BLaER1 (cell line): ENCODE measurements around the gene PCGF3.

ENCODE experiments used
- H3K27ac ChIP-seq: shearing (Covaris generic); formaldehyde crosslinking; 2 replicates; pipeline ENCODE4 v1.8.1; 2022
- H3K27me3 ChIP-seq: shearing (Covaris generic); formaldehyde crosslinking; 2 replicates; pipeline ENCODE4 v1.8.1; 2022
- H3K36me3 ChIP-seq: shearing (Covaris generic); formaldehyde crosslinking; 2 replicates; pipeline ENCODE4 v1.8.1; 2022
- H3K4me1 ChIP-seq: shearing (Covaris generic); formaldehyde crosslinking; 2 replicates; pipeline ENCODE4 v1.8.1; 2022
- H3K4me2 ChIP-seq: shearing (Covaris generic); formaldehyde crosslinking; 2 replicates; pipeline ENCODE4 v1.8.1; 2022
- H3K4me3 ChIP-seq: shearing (Covaris generic); formaldehyde crosslinking; 2 replicates; pipeline ENCODE4 v1.8.1; 2022
- H3K9ac ChIP-seq: shearing (Covaris generic); formaldehyde crosslinking; 2 replicates; pipeline ENCODE4 v1.8.1; 2022
- H3K9me3 ChIP-seq: shearing (Covaris generic); formaldehyde crosslinking; 2 replicates; pipeline ENCODE4 v1.8.1; 2022
- H4K20me1 ChIP-seq: shearing (Covaris generic); formaldehyde crosslinking; 2 replicates; pipeline ENCODE4 v1.8.1; 2022
- Cebpa-rat ChIP-seq: shearing (Covaris generic); IDR thresholded peaks from 2 replicates; pipeline ENCODE4 v1.8.1; 2022

PCGF3 gene

GRCh38 chr4:722169-722725, 16.6 kb downstream of the PCGF3 start:
- no peak for TF ChIP-seq Cebpa-rat
- H3K27ac ChIP-seq: no peak overlapping the region

GRCh38 chr4:722851-723360, 17.3 kb downstream of the PCGF3 start:
- no peak for TF ChIP-seq Cebpa-rat
- Histone ChIP-seq H3K4me2 (no peak overlapping the region), H3K9ac (no peak overlapping the region), H3K4me1 (peaks cover 22% of the 10 kb centered on the region), H3K36me3 (peaks cover 95% of the 10 kb centered on the region), H3K4me3 (no peak overlapping the region), H3K9me3 (peaks cover 4% of the 10 kb centered on the region; the same call in 1 of the 2 replicates), H3K27ac (no peak overlapping the region), H3K27me3 (no peaks in the 10 kb centered on the region), H4K20me1 (peaks cover 100% of the 10 kb centered on the region)

More at GRCh38 chr4:722169-722725, 16.6 kb downstream of the PCGF3 start:
- H3K4me2 ChIP-seq: no peak overlapping the region
- peaks cover 95% of the 10 kb centered on the region for H3K36me3 ChIP-seq
- no peaks in the 10 kb centered on the region for H3K27me3 ChIP-seq
- no peak overlapping the region for H3K4me3 ChIP-seq
- H3K9ac ChIP-seq: no peak overlapping the region
- H3K4me1 ChIP-seq: peaks cover 29% of the 10 kb centered on the region
- peaks cover 100% of the 10 kb centered on the region for H4K20me1 ChIP-seq
- peaks cover 4% of the 10 kb centered on the region; the same call in 1 of the 2 replicates for H3K9me3 ChIP-seq

GRCh38 chr4:723751-724530, 18.3 kb downstream of the PCGF3 start:
- no peaks in the 10 kb centered on the region for H3K27me3 ChIP-seq
- peaks cover 4% of the 10 kb centered on the region; the same call in 1 of the 2 replicates for H3K9me3 ChIP-seq
- H3K9ac ChIP-seq: no peak overlapping the region
- H3K4me3 ChIP-seq: no peak overlapping the region
- peaks cover 100% of the 10 kb centered on the region for H4K20me1 ChIP-seq
- no peak for TF ChIP-seq Cebpa-rat
- peaks cover 15% of the 10 kb centered on the region for H3K4me1 ChIP-seq
- no peak overlapping the region for H3K4me2 ChIP-seq
- no peak overlapping the region for H3K27ac ChIP-seq
- peaks cover 95% of the 10 kb centered on the region for H3K36me3 ChIP-seq

GRCh38 chr4:725391-726234, 20.0 kb downstream of the PCGF3 start:
- Histone ChIP-seq H4K20me1 (peaks cover 100% of the 10 kb centered on the region), H3K9ac (no peak overlapping the region)
- TF ChIP-seq Cebpa-rat: no peak

GRCh38 chr4:726235-726787, 20.7 kb downstream of the PCGF3 start:
- Histone ChIP-seq H4K20me1 (peaks cover 100% of the 10 kb centered on the region), H3K27ac (0 out of 2 replicates have a peak overlapping the region, but pooled peaks have one; percentile 6), H3K27me3 (no peaks in the 10 kb centered on the region), H3K4me3 (no peak overlapping the region), H3K4me2 (0 out of 2 replicates have a peak overlapping the region, but pooled peaks have one; percentile 19), H3K9me3 (peaks cover 7% of the 10 kb centered on the region; the same call in 1 of the 2 replicates), H3K36me3 (peaks cover 95% of the 10 kb centered on the region), H3K9ac (no peak overlapping the region), H3K4me1 (peaks cover 15% of the 10 kb centered on the region)
- no peak for TF ChIP-seq Cebpa-rat

More at GRCh38 chr4:725391-726234, 20.0 kb downstream of the PCGF3 start:
- no peak overlapping the region for H3K4me2 ChIP-seq
- H3K27ac ChIP-seq: no peak overlapping the region
- peaks cover 95% of the 10 kb centered on the region for H3K36me3 ChIP-seq
- H3K27me3 ChIP-seq: no peaks in the 10 kb centered on the region
- no peak overlapping the region for H3K4me3 ChIP-seq
- H3K4me1 ChIP-seq: peaks cover 15% of the 10 kb centered on the region
- H3K9me3 ChIP-seq: peaks cover 7% of the 10 kb centered on the region; the same call in 1 of the 2 replicates

- peaks cover 96% of the 10 kb centered on the region for H4K20me1 ChIP-seq
These were observed 21.2 kb downstream of the PCGF3 start for GRCh38 chr4:726838-727237.

GRCh38 chr4:727576-727975, 21.9 kb downstream of the PCGF3 start:
- Histone ChIP-seq H3K27ac (no peak overlapping the region), H3K4me1 (peaks cover 15% of the 10 kb centered on the region), H3K27me3 (no peaks in the 10 kb centered on the region), H3K9ac (no peak overlapping the region), H4K20me1 (peaks cover 92% of the 10 kb centered on the region), H3K9me3 (peaks cover 3% of the 10 kb centered on the region; the same call in 1 of the 2 replicates), H3K4me3 (no peak overlapping the region), H3K4me2 (no peak overlapping the region), H3K36me3 (peaks cover 87% of the 10 kb centered on the region)
- TF ChIP-seq Cebpa-rat: no peak

More at GRCh38 chr4:726838-727237, 21.2 kb downstream of the PCGF3 start:
- no peak for TF ChIP-seq Cebpa-rat
- Histone ChIP-seq H3K27me3 (no peaks in the 10 kb centered on the region), H3K9me3 (peaks cover 5% of the 10 kb centered on the region; the same call in 1 of the 2 replicates), H3K4me3 (no peak overlapping the region), H3K9ac (no peak overlapping the region), H3K4me2 (peak overlapping the region; percentile 19; the same call in 1 of the 2 replicates), H3K36me3 (peaks cover 90% of the 10 kb centered on the region), H3K27ac (no peak overlapping the region), H3K4me1 (peaks cover 15% of the 10 kb centered on the region)

GRCh38 chr4:729336-730315, 24.0 kb downstream of the PCGF3 start:
- TF ChIP-seq Cebpa-rat: no peak
- Histone ChIP-seq H3K9ac (no peak overlapping the region), H3K27me3 (no peaks in the 10 kb centered on the region)

More at GRCh38 chr4:729336-730315, 24.0 kb downstream of the PCGF3 start:
- Histone ChIP-seq H3K36me3 (peaks cover 87% of the 10 kb centered on the region), H3K27ac (no peak overlapping the region), H3K4me3 (no peak overlapping the region), H4K20me1 (peaks cover 91% of the 10 kb centered on the region), H3K9me3 (peaks cover 3% of the 10 kb centered on the region; the same call in 1 of the 2 replicates), H3K4me1 (peaks cover 15% of the 10 kb centered on the region), H3K4me2 (no peak overlapping the region)
